Fibroblast of lung (primary cell): Measurements from ENCODE around the gene HDAC4. TPM values are rescaled to one million over a fixed set of nuclear protein-coding genes. Genes with fewer than 3 reads are reported as not detected.

Source experiments
- DNase-seq, 2 donors: peaks; one replicate each; pipeline versions ENCODE4 v3.0.0 to v3.0.0-alpha.2; 2010; ENCODE audit warnings: low read depth in 2 of 2
- H2AFZ ChIP-seq: 2 replicates; pipeline ENCODE4 v1.5.1; 2012; ENCODE audit warnings: low read length, control low read depth, inconsistent platforms
- H3K27ac ChIP-seq: 2 replicates; pipeline ENCODE4 v1.5.1; 2011; ENCODE audit warnings: low read length, control low read depth; ENCODE audit not compliant: insufficient read depth
- H3K27me3 ChIP-seq: 2 replicates; pipeline ENCODE4 v1.5.1; 2011; ENCODE audit warnings: mild to moderate bottlenecking, low read length; ENCODE audit not compliant: control insufficient read depth, insufficient read depth
- H3K36me3 ChIP-seq: 2 replicates; pipeline ENCODE4 v1.5.1; 2011; ENCODE audit warnings: low read length; ENCODE audit not compliant: control insufficient read depth, insufficient read depth
- H3K4me1 ChIP-seq: 2 replicates; pipeline ENCODE4 v1.5.1; 2011; ENCODE audit warnings: low read length; ENCODE audit not compliant: control insufficient read depth, insufficient read depth; ENCODE audit errors: extremely low read depth
- H3K4me2 ChIP-seq: 2 replicates; pipeline ENCODE4 v1.5.1; 2011; ENCODE audit warnings: low read length, control low read depth; ENCODE audit not compliant: insufficient read depth; ENCODE audit errors: extremely low read depth
- H3K4me3 ChIP-seq, 4 experiments: fragments of 200-600 bp in 1 of 4; sonication (generic) in 1 of 4; replicated peaks in 1 of 4; 2 replicates each; pipeline ENCODE4 v1.5.1; 2011 to 2016; ENCODE audit warnings: low read length in 4 of 4, low read depth in 3 of 4, mild to moderate bottlenecking in 3 of 4, control low read depth in 2 of 4, inconsistent platforms in 1 of 4, mixed read lengths in 1 of 4; ENCODE audit not compliant: insufficient read depth in 1 of 4; ENCODE audit errors: control extremely low read depth in 1 of 4
- H3K79me2 ChIP-seq: 2 replicates; pipeline ENCODE4 v1.5.1; 2012; ENCODE audit warnings: mild to moderate bottlenecking, low read length, inconsistent platforms; ENCODE audit not compliant: control insufficient read depth, insufficient read depth
- H3K9ac ChIP-seq: 2 replicates; pipeline ENCODE4 v1.5.1; 2011; ENCODE audit warnings: mild to moderate bottlenecking, low read length, control low read depth; ENCODE audit not compliant: insufficient read depth
- H3K9me3 ChIP-seq: 2 replicates; pipeline ENCODE4 v1.5.1; 2012; ENCODE audit warnings: low read depth, low read length; ENCODE audit not compliant: control insufficient read depth, insufficient read depth
- H4K20me1 ChIP-seq: 2 replicates; pipeline ENCODE4 v1.5.1; 2011; ENCODE audit warnings: low read length; ENCODE audit not compliant: control insufficient read depth, insufficient read depth; ENCODE audit errors: extremely low read depth
- EZH2 ChIP-seq: IDR thresholded peaks from 2 replicates; pipeline ENCODE4 v1.5.1; 2012; ENCODE audit warnings: low read length, control low read depth, mild to moderate bottlenecking; ENCODE audit errors: missing control alignments
- polyA plus RNA-seq, 2 donors: library from polyadenylated mRNA; depleted of rRNA in 1 of 2; stranded (reverse) in 1 of 2; unstranded in 1 of 2; fragments of >200 nt; gene quantifications; 2 replicates each; pipeline ENCODE4 v1.2.1, GENCODE V29; 2011 to 2012; ENCODE audit warnings: missing spikeins in 1 of 2
- total RNA-seq: library from RNA; depleted of rRNA; stranded (reverse); fragments of >200 nt; gene quantifications from 2 replicates; pipeline ENCODE4 v1.2.1, GENCODE V29; 2014
- TF ChIP-seq, protein P1 (sequence below), 2 donors: IDR thresholded peaks in 1 of 2; conservative IDR thresholded peaks in 1 of 2; 1 replicate in 1 of 2; 2 replicates in 1 of 2; pipeline ENCODE4 v1.5.1; 2011 to 2012; ENCODE audit warnings: low read length in 2 of 2, control low read depth in 1 of 2, inconsistent platforms in 1 of 2, low read depth in 1 of 2, mild to moderate bottlenecking in 1 of 2

The HDAC4 gene
- total and polyA plus RNA-seq, 2 donors (not counting 1 experiment from before 2014, with no cell fraction given), result 7.4 to 19.8 TPM

GRCh38 chr2:239102266-239102665 is 298.6 kb downstream of the HDAC4 start:
- H2AFZ ChIP-seq, result no peak overlapping the region
- H3K4me3 ChIP-seq, result no peak overlapping the region
- no peaks in the 10 kb centered on the region for H3K36me3 ChIP-seq
- no peaks in the 10 kb centered on the region for H3K9me3 ChIP-seq
- TF ChIP-seq, protein P1, sequence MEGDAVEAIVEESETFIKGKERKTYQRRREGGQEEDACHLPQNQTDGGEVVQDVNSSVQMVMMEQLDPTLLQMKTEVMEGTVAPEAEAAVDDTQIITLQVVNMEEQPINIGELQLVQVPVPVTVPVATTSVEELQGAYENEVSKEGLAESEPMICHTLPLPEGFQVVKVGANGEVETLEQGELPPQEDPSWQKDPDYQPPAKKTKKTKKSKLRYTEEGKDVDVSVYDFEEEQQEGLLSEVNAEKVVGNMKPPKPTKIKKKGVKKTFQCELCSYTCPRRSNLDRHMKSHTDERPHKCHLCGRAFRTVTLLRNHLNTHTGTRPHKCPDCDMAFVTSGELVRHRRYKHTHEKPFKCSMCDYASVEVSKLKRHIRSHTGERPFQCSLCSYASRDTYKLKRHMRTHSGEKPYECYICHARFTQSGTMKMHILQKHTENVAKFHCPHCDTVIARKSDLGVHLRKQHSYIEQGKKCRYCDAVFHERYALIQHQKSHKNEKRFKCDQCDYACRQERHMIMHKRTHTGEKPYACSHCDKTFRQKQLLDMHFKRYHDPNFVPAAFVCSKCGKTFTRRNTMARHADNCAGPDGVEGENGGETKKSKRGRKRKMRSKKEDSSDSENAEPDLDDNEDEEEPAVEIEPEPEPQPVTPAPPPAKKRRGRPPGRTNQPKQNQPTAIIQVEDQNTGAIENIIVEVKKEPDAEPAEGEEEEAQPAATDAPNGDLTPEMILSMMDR (conservative IDR thresholded peaks at IDR 0.05 in 1 of 2, IDR thresholded peaks at IDR 0.05 in 1 of 2; ENCODE audit: low read depth in 1 of 2, low read length in 2 of 2), result no peak
- TF ChIP-seq EZH2, result no peak
- no peak overlapping the region for H3K9ac ChIP-seq
- no peaks in the 10 kb centered on the region for H4K20me1 ChIP-seq
- H3K27me3 ChIP-seq, result no peaks in the 10 kb centered on the region
- no peak overlapping the region for H3K27ac ChIP-seq
- no peak overlapping the region for H3K4me2 ChIP-seq
- DNase-seq, result no peak
- H3K79me2 ChIP-seq, result no peaks in the 10 kb centered on the region
- no peaks in the 10 kb centered on the region for H3K4me1 ChIP-seq

GRCh38 chr2:239101807-239102206 is 299.0 kb downstream of the HDAC4 start:
- Histone ChIP-seq H3K9ac (no peak overlapping the region), H3K79me2 (no peaks in the 10 kb centered on the region), H2AFZ (no peak overlapping the region), H3K4me2 (no peak overlapping the region), H3K4me1 (no peaks in the 10 kb centered on the region), H3K36me3 (no peaks in the 10 kb centered on the region), H3K9me3 (no peaks in the 10 kb centered on the region), H4K20me1 (no peaks in the 10 kb centered on the region), H3K4me3 (no peak overlapping the region), H3K27me3 (no peaks in the 10 kb centered on the region), H3K27ac (no peak overlapping the region)
- TF ChIP-seq EZH2, result no peak
- TF ChIP-seq, protein P1 (conservative IDR thresholded peaks at IDR 0.05 in 1 of 2, IDR thresholded peaks at IDR 0.05 in 1 of 2; ENCODE audit: low read depth in 1 of 2, low read length in 2 of 2), result no peak
- DNase-seq, result no peak

GRCh38 chr2:239101071-239101470 is 299.7 kb downstream of the HDAC4 start:
- Histone ChIP-seq H3K27me3 (no peaks in the 10 kb centered on the region), H3K9me3 (no peaks in the 10 kb centered on the region), H3K79me2 (no peaks in the 10 kb centered on the region), H2AFZ (no peak overlapping the region), H4K20me1 (no peaks in the 10 kb centered on the region), H3K9ac (no peak overlapping the region), H3K36me3 (no peaks in the 10 kb centered on the region), H3K4me1 (no peaks in the 10 kb centered on the region), H3K27ac (no peak overlapping the region), H3K4me2 (no peak overlapping the region), H3K4me3 (no peak overlapping the region)
- no peak for DNase-seq
- TF ChIP-seq EZH2, result no peak
- TF ChIP-seq, protein P1 (conservative IDR thresholded peaks at IDR 0.05 in 1 of 2, IDR thresholded peaks at IDR 0.05 in 1 of 2; ENCODE audit: low read depth in 1 of 2, low read length in 2 of 2), result no peak
